ENCODE results near the gene CDCA4.

GRCh38 chr14:105064001-105064400 is 43.1 kb upstream of the CDCA4 start:
- TF ChIP-seq TCF12 (IDR thresholded peaks at IDR 0.05; ENCODE audit: low read depth, low read length) (no peak), CTCF (IDR thresholded peaks at IDR 0.05 in 2 of 3, conservative IDR thresholded peaks at IDR 0.05 in 1 of 3; ENCODE audit: control insufficient read depth in 2 of 3, extremely low read depth in 1 of 3, insufficient read depth in 1 of 3, low read depth in 3 of 3, low read length in 3 of 3) (no peak), SKIL (IDR thresholded peaks at IDR 0.05; ENCODE audit: low read depth, poor library complexity, severe bottlenecking) (no peak), EZH2 (IDR thresholded peaks at IDR 0.05; ENCODE audit: borderline replicate concordance, control insufficient read depth, low read depth, low read length) (no peak), FOXK2 (IDR thresholded peaks at IDR 0.05) (no peak), JUND (IDR thresholded peaks at IDR 0.05; ENCODE audit: low read depth, low read length) (no peak), SUZ12 (IDR thresholded peaks at IDR 0.05; ENCODE audit: unreplicated experiment) (no peak), SMC3 (IDR thresholded peaks at IDR 0.05; ENCODE audit: borderline replicate concordance, low read length) (no peak), POLR2AphosphoS5 (IDR thresholded peaks at IDR 0.05; ENCODE audit: low read length) (0 out of 2 replicates have a peak, but pooled peaks have one; percentile 65), ZZZ3 (IDR thresholded peaks at IDR 0.05; ENCODE audit: control insufficient read depth, insufficient read length, low read depth) (no peak), MAX (IDR thresholded peaks at IDR 0.05; ENCODE audit: low read depth, low read length) (no peak), TBL1XR1 (IDR thresholded peaks at IDR 0.05; ENCODE audit: low read depth, low read length) (no peak)

All from GM12878 (cell line).